GM13976 (cell line): ENCODE results near the gene PLIN3.
"Not testable (repeated sequence)": the region's sequence is repeated elsewhere in the genome, so short reads cannot be mapped to it uniquely, and the experiment has no call there.

Source experiments
- DNase-seq: peaks from one replicate; pipeline ENCODE4 v3.0.0; 2012; ENCODE audit warnings: low spot score
- CTCF ChIP-seq: IDR thresholded peaks from 2 replicates; pipeline ENCODE4 v1.5.1; 2012; ENCODE audit warnings: borderline replicate concordance, mild to moderate bottlenecking; ENCODE audit not compliant: insufficient read depth; ENCODE audit errors: extremely low read depth, missing control alignments, control extremely low read depth
- in situ Hi-C: fragments of 300-500 bp; cut with MboI; formaldehyde crosslinking; loops from one replicate; pipeline ENCODE4 v1.12.0; 2022; ENCODE audit warnings: low sequenced_read_pairs, mixed read lengths, inconsistent platforms; ENCODE audit not compliant: unreplicated experiment

The PLIN3 gene

GRCh38 chr19:4889034-4889815 lies 21.8 kb upstream of the PLIN3 start:
- TF ChIP-seq CTCF: no peak
- in situ Hi-C loops: no loop called here
- DNase-seq: no peak

- DNase-seq, in situ Hi-C loops: not testable (repeated sequence)
Measured at GRCh38 chr19:4887803-4888202, 20.3 kb upstream of the PLIN3 start.

- DNase-seq, in situ Hi-C loops: not testable (repeated sequence)
Measured at GRCh38 chr19:4884993-4885392, 17.5 kb upstream of the PLIN3 start.

- in situ Hi-C loops, DNase-seq: not testable (repeated sequence)
Measured at GRCh38 chr19:4882874-4883273, 15.4 kb upstream of the PLIN3 start.

GRCh38 chr19:4879041-4879440 lies 11.6 kb upstream of the PLIN3 start:
- no peak for DNase-seq
- in situ Hi-C loops: loop anchor here (10.0 kb wide), 1 partner anchor 156 kb away; no protein-coding TSS in a partner anchor
- TF ChIP-seq CTCF: no peak

GRCh38 chr19:4878491-4878968 lies 11.1 kb upstream of the PLIN3 start:
- DNase-seq: peak; percentile 45
- in situ Hi-C loops: loop anchor here (10.0 kb wide), 1 partner anchor 156 kb away; no protein-coding TSS in a partner anchor
- TF ChIP-seq CTCF: no peak

- in situ Hi-C loops: loop anchor here (10.0 kb wide), 1 partner anchor 157 kb away; no protein-coding TSS in a partner anchor
- no peak for DNase-seq
- TF ChIP-seq CTCF: no peak
Measured at GRCh38 chr19:4877753-4878490, 10.5 kb upstream of the PLIN3 start.

- no peak for DNase-seq
- in situ Hi-C loops: loop anchor here (10.0 kb wide), 1 partner anchor 161 kb away; no protein-coding TSS in a partner anchor
- no peak for TF ChIP-seq CTCF
Measured at GRCh38 chr19:4873930-4874329, 6.5 kb upstream of the PLIN3 start.
